Measurements from ENCODE around the gene YDJC.
"Not testable (repeated sequence)": the region's sequence is repeated elsewhere in the genome, so short reads cannot be mapped to it uniquely, and the experiment has no call there.

The YDJC gene

DNA sequence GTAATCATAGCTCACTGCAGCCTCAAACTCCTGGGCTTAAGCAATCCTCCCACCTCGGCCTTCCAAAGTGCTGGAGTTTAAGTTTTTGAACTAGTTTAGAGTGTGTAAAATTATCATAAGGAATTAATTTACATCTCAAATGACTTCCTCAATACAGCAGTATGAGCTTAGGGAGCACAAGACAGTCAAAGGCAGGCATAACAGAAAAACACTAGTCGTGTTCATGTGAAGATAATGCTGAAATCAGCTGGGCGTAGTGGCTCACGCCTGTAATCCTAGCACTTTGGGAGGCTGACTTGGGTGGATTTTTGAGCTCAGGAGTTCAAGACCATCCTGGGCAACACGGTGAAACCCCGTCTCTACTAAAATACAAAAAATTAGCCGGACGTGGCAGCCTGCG is 25.8 kb downstream of the YDJC start:
- DNase-seq: no peak

GRCh38 chr22:21602579-21602978 is 27.2 kb downstream of the YDJC start:
- DNase-seq: no peak

DNA sequence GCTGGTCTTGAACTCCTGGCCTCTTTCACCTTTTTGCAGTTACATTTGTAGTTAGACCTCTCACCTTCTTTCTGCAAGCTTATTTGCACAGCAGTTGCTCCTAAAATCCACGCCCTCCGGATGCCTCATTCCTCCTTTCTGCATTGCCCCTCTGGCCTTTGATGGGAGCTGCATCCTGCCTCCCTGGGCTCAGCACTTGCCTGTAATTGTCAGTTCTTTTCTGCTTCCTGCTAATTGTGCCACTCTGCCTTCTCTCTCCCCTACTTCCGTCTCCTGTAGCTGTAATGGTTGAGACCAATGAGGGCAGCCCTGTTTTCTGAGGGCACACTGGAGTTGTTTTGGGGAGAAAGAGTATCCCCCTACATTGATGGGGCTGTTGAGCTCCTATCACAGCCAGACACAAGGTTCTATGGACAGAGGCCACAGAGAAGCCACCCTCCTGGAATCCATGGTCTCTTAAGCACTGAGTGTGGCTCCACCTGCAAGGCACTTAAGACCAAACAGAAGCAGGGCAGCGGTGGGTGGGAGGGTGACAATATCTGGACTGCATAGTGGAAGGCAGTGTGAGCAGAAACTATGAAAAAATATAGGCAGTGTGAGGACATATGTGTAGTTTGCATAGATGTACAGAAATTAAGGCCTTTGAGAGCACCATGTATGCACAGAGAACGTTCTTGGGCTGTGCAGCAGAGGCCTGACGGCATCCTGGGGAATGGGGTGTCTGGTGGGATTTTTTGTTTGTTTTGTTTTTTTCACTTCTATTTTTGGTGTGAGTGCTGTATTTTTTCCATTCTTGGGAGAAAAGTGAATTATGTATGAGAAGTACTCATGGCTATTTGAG is 30.5 kb downstream of the YDJC start:
- no peak for DNase-seq

GRCh38 chr22:21598302-21598701 is 31.5 kb downstream of the YDJC start:
- no peak for DNase-seq

GRCh38 chr22:21596356-21597135 is 33.3 kb downstream of the YDJC start:
- not testable (repeated sequence) for DNase-seq

DNA sequence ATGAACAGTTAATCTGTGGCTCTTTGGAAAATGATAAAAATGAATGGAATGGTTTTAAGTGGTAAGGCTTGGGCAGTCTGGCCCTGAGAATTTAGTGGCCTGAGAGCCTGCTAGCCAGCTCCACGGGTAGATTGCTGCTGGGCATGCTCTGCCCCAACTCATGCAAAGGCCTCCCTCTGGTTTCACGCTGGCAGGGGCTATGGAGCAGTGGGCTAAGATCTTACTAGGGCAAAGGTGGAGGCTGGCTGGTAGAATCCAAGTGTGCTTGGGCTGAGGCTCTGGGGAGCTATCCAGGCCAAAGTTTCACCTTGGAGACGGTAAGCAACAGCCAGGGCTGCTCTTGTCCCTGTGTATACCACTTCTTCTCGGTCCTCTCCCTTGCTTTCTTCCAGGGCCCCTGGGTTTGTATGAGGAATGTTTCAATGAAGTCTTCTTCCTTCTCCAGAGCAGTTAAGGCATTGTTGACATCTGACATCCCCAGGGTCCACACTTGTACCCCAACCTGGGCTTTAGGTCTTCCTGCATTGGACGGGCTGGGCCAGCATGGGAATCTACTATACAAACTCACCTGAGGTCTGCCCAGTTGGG is 34.9 kb downstream of the YDJC start:
- no peak for DNase-seq

DNA sequence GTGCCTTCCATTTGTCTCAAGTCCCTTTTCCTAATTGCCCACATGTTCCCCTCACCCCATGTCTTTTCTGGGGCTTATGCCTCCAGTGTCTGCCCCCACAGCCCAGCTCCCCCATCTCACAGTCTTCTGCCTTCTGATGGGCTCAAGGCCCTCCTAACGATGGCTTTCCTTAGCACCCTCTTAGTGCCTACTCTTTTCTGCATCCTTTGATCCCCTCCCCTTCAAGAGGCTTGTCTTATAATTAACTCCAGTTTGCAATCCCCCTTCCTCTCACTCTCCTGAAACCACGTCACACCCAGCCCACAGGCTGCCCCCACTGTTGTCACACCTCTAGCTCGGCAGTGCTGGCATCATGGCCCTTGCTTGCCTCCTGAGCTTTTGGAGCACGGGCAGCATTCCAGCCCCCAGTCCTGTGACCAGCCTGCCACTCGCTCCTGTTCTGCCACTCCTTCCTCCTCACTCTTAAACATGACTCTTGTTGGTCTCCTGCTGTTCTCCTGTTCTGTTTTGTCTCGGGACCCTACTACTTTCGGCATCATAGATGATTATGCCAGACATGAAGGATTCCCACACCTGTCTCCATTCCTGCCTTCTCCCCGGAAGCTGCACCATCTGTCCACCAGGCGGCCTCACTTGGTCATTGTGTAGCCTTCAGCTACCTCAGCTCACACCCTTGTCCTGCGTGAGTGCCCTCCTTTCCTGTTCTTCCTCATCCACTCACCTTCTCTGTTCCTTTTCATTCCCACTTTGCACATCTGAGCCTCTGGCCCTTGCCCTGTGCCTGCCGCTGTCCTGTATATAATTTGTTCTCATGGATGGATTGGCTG is 36.2 kb downstream of the YDJC start:
- DNase-seq: no peak

GRCh38 chr22:21592422-21592821 is 37.4 kb downstream of the YDJC start:
- DNase-seq: no peak

GRCh38 chr22:21591695-21592094 is 38.1 kb downstream of the YDJC start:
- no peak for DNase-seq

DNA sequence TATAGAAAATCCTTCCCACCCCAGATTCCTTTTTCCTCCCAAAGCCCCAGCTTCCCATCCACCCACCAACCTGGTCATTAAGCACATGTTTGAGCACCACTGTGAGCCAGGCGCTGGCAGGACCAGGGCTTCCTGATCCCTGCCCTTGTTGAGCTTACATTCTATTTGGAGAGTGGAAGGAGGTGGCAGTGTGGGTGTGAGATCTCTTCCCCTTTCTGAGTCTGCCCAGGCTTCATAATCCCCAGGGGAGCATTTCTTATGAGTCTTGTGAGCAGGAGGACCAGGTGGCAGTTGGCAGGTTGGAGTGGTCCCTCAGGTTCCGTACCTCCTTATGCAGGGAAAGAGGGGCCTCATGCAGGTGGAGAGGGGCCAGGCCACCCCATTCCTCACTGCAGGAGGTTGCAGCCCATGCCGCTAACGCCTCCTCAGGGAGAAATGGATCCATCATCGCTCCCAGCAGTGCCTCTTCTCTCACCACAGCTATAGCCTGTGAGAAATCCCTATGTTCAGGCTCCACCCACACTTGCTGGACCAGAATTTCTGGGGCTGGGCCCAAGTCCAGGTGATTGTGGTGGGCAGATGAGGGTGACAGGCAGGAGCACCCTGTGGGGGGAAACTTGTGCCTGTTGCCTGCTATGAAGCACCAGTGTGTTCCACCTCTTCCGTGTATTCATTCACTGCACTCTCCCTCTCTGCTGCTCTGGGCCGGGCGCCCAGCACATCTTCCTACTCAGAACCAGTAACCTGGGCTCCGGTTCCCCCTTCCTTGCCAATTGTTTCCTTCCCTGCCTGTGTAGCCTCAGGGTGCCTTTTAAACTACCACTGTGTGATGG is 38.8 kb downstream of the YDJC start:
- DNase-seq: no peak

DNA sequence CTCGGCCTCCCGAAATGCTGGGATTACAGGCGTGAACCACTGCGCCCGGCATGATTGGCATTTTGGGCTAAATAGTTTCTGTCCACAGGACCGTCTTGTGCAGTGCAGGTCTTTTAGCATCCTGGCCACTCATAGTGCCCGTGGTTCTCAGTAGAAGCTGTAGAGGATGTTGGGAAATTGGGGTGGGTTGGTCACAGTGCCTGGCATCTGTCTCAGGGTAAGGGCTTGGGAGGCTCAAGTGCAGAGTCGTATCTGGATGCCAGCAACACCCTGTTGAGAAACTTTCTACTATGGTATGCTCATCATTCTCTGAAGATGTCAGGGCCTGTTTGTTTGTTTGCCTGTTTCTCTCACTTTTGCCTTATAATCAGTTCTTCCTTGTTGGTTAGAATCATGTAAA is 40.4 kb downstream of the YDJC start:
- DNase-seq: no peak

DNA sequence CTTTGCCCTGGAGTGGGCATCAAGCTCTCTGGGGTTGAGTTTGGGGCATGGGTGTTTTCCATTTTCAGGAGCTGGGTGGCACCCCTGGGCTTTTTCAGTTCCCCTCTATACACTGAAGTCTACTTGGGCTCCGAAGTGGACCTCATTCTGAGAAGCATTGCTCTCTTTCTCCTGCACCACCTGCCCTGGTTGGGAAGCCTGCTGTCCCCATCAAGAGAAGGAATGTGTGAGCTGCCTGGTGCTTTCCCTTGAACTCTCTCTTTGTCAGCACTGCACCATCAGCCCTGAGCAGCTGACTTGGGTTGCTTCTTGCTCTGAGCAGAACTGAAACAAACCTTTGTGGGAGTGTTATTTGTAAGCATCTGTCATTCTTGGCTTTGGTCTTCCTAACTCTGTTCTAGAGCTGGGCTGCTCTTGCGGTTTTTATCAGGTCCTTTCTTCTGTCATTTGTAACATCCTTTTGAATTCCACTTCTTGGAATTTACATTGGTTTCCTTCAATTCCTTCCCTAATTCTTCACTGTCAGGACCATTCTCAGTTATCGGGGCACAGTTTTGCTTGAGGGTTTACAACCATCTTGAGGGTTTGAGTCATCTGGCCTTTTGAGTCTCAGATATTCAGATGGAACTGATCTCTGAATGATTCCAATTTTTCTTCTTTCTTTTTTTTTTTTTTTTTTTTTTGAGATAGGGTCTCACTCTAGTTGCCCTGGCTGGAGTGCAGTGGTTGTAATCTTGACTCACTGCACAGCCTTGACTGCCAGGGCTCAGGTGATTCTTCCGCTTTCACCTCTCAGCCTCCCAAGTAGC is 41.8 kb downstream of the YDJC start:
- no peak for DNase-seq

DNA sequence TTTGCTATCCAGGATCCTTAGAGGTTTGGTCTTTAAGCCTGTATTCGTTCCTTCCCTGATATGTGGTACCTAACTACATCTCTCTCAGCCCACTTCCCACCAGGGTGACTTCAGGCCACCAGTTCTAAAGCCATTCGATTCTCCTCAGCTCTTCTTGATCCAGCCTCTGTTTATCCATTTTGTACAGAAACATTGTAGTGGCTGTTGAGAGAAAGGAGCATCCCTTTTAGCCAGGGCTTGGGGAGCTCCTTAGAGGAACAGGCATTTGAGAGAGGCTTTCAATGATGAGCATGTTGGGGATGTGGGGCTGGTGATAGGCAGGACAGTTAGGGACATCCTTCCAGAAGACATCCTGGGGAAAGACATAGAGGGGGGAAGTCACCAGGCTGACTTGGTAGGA is 44.4 kb downstream of the YDJC start:
- DNase-seq: no peak

GRCh38 chr22:21582801-21583740 is 46.8 kb downstream of the YDJC start:
- no peak for DNase-seq

- DNase-seq: not testable (repeated sequence)
Observed at GRCh38 chr22:21581009-21581713, 48.7 kb downstream of the YDJC start.

GRCh38 chr22:21580623-21581007 is 49.2 kb downstream of the YDJC start:
- DNase-seq: not testable (repeated sequence)

- no peak for DNase-seq
Observed at GRCh38 chr22:21579474-21579851, 50.4 kb downstream of the YDJC start.
